GM19238 (cell line): ENCODE measurements around the gene PLOD2.

Experiments
- DNase-seq: peaks from one replicate; pipeline ENCODE4 v3.0.0; 2011; ENCODE audit warnings: low spot score; ENCODE audit not compliant: insufficient read length

Gene PLOD2

DNA sequence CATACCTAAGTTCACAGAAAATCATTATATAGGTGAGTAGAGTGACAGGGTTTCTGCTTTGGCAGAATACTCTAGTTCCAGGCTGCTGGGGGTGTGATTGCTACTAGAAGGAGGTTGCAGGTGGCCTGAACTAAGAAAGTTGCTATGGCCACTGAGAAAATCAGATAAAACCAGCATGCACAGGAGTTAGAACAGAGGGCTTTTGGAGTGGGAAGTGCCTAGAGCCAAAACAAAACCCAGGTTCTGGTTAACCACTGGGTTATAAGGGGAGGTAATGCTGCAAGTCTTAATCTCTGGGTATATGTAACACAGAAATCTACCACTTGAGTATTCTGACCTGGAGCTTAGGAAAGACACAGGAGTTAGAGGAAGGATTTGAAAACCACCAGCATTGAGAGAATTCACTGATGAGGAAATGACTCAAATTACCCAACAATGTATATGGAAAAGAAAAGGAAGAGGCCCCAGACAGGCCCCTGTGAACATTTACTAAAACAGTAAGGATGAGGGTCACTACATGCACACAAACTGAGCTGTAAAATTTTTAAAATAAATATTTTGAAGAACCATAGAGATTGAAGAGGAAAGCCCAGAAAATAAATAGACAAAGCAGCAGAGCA is 60.0 kb downstream of the PLOD2 start:
- no peak for DNase-seq

GRCh38 chr3:146100180-146100579 is 60.8 kb downstream of the PLOD2 start:
- DNase-seq, result no peak

DNA sequence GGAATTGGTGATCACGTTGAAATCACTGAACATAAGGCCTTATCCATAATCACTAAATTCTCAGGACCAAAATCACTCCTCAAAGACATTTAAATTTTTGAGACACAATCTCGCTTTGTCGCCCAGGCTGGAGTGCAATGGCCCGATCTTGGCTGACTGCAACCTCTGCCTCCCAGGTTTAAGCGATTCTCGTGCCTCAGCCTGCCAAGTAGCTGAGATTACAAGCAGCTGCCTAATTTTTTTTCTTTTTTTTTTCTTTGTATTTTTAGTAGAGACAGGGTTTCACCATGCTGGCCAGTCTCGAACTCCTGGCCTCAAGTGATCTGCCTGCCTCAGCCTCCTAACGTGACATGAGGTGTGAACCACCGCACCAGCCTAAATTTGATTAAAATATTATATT is 61.7 kb downstream of the PLOD2 start:
- no peak for DNase-seq

GRCh38 chr3:146093896-146094295 is 67.1 kb downstream of the PLOD2 start:
- no peak for DNase-seq

GRCh38 chr3:146092230-146092629 is 68.8 kb downstream of the PLOD2 start:
- DNase-seq, result no peak

- DNase-seq, result no peak
These were observed 69.6 kb downstream of the PLOD2 start for GRCh38 chr3:146091397-146091796.

GRCh38 chr3:146090521-146090920 is 70.5 kb downstream of the PLOD2 start:
- DNase-seq, result no peak

- DNase-seq, result no peak
These were observed 72.1 kb downstream of the PLOD2 start for GRCh38 chr3:146088840-146089239.

DNA sequence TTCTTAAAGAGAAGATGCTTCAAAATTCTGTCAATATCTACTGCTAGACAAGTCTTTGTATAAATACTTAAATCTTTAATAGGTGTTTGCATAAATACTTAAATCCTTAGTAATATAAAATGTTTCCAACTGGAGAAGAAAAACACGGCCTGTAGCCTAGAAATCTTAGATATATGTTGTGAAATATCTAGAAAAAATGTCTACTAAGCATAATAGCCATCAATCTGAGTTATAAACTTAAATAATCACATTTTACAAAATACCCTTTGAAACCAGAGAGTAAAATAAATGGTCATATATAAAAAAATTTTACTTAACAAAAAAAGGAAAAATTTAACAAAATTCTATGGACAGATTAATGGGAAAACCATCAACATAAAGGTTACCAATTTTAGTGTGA is 73.9 kb downstream of the PLOD2 start:
- DNase-seq, result no peak

- DNase-seq, result no peak
These were observed 74.8 kb downstream of the PLOD2 start for GRCh38 chr3:146086211-146086610.

- no peak for DNase-seq
These were observed 75.3 kb downstream of the PLOD2 start for GRCh38 chr3:146085678-146086077.

- no peak for DNase-seq
These were observed 80.4 kb downstream of the PLOD2 start for GRCh38 chr3:146080578-146080977.

DNA sequence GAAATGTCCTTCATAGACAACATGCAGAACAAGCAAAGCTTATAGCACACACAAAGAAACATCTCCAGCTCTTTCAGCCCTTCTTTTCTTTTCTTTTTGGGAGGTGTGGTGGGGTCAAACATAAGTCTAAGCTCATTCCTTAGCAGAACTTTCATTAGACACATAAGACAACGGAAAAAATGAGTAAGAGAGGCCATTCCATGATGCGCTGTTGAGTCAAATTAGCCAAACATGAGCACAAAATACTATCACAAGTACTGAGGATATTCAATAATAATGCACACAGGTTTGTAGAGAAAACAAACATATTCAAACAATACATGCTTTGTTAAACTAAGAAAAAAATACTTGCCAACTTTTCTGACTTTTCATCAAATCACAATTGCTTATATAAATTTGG is 83.0 kb downstream of the PLOD2 start:
- DNase-seq, result no peak

- DNase-seq, result no peak
These were observed 83.8 kb downstream of the PLOD2 start for GRCh38 chr3:146077181-146077580.

- DNase-seq, result no peak
These were observed 88.2 kb downstream of the PLOD2 start for GRCh38 chr3:146072824-146073223.

DNA sequence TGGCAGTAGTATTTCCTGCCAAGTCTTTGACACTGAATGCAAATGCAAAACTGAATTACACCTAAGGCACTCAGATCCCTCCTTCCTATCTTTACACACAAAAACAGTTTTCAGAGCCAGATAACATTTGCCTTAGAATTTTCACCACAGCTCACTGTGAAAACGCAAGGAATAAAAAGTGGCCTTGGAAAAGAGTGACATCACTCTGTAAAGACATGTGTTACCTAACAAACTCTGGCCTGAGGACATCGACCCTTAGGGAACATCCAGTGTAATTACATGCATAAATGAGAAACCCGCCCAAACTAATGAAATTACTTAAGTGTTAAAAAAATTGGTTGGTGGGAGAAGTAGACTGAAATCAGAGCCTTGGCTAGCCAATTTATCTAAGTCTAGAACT is 88.9 kb downstream of the PLOD2 start:
- DNase-seq, result no peak

DNA sequence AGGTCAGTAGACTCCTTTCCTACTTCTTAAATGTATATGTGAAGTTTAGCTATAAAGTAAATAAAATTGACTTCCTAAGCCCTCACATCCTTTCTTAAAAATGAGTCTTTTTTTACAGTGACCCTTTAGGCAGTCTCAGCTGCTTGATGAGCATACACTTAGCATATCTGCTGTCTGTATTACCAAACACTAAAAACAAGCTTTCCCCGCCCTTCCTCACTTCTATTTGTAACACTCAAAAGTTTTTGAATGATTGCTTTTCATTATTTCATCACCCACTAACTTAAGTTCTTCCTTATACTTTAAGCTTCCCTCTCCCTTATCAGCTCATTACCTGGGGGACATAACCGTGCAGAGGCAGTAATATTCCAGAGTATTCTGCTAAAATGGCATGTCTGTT is 89.4 kb downstream of the PLOD2 start:
- DNase-seq, result no peak

- no peak for DNase-seq
These were observed 93.9 kb downstream of the PLOD2 start for GRCh38 chr3:146067048-146067447.

GRCh38 chr3:146065573-146066006 is 95.4 kb downstream of the PLOD2 start:
- no peak for DNase-seq

GRCh38 chr3:146058241-146058640 is 102.7 kb downstream of the PLOD2 start:
- DNase-seq, result no peak

DNA sequence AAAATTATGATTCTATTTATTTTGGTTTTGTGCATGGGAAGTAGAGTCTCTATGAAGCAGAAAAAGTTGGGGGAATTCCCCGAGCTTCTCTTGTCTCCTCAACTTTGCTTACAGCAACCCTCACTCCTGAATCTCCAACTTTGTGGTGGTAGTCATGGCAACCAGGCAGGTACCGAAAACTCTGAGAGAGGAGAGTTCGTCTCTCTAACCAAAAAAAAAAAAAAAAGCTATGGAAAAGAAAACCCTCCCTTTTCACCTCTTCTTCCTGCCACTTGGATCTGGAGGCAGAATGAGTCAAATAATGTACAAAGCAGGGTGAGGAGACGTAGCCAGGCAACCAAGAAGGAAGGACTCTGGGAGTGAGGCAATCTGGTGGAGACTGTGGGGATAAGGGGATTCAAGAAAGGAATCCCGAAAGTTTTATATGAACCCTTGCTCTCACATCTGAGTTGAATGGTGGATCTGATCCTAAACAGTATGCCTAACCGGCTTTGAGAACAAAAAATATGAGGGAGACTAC is 108.1 kb downstream of the PLOD2 start:
- no peak for DNase-seq

GRCh38 chr3:146052056-146052790 is 108.8 kb downstream of the PLOD2 start:
- DNase-seq, result no peak

DNA sequence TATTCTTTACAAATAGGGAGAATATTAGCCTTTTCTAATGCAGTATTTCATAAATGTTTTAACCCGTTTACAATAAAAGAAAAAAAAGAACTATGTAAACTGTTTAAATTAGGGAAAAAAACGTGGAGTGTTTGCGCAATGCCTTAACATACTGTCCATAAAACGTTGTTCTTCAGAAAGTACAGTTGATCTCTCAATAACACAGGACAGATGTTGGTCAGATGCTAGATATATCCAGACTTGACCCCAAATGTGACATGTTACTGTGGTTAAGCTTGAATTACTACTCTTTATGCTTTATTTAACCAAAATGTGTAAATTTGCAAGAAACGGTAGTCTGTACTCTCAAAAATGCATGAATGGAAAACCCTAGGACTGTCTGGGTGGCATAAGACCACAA is 110.3 kb downstream of the PLOD2 start:
- DNase-seq, result no peak
